ENCODE results near the gene GJA5. TPM values are rescaled to one million over a fixed set of nuclear protein-coding genes. Genes with fewer than 3 reads are reported as not detected.

GJA5 gene
- total RNA-seq, 4 donors from 2014 or later, result 3.6 to 5.7 (median 4.3) TPM

GRCh38 chr1:147721716-147722115 lies 38.7 kb downstream of the GJA5 start:
- Histone ChIP-seq H3K27ac (no peak overlapping the region), H3K4me1 (peaks cover 0 to 1% of the 10 kb centered on the region in 2 donors), H3K4me3 (replicated peaks in 1 of 3) (no peak overlapping the region), H3K36me3 (no peaks in the 10 kb centered on the region), H3K9me3 (no peaks in the 10 kb centered on the region), H3K27me3 (no peaks in the 10 kb centered on the region)
- intact Hi-C loops (cut with DNase I), result loop anchor here (2.0 kb wide), 1 partner anchor 169 kb away; no protein-coding TSS in a partner anchor
- no peak for DNase-seq
- WGBS, 2 donors, result 56 to 79% methylated on average over 1 of the region's 1 CpG
- TF ChIP-seq CTCF (IDR thresholded peaks at IDR 0.05) (no peak), POLR2A (IDR thresholded peaks at IDR 0.05) (no peak)

GRCh38 chr1:147720557-147720956 lies 39.8 kb downstream of the GJA5 start:
- Histone ChIP-seq H3K4me3 (replicated peaks in 1 of 3) (no peak overlapping the region), H3K27me3 (no peaks in the 10 kb centered on the region), H3K9me3 (no peaks in the 10 kb centered on the region), H3K27ac (no peak overlapping the region), H3K36me3 (no peaks in the 10 kb centered on the region), H3K4me1 (peaks cover 0 to 7% of the 10 kb centered on the region in 2 donors)
- intact Hi-C loops (cut with DNase I), result no loop called here
- DNase-seq, result no peak
- no peak for TF ChIP-seq CTCF (IDR thresholded peaks at IDR 0.05)
- no peak for TF ChIP-seq POLR2A (IDR thresholded peaks at IDR 0.05)
- 87 to 92% methylated on average over 4 of the region's 4 CpGs for WGBS, 2 donors

- intact Hi-C loops (cut with DNase I), result no loop called here
- Histone ChIP-seq H3K9me3 (no peaks in the 10 kb centered on the region), H3K27me3 (no peaks in the 10 kb centered on the region), H3K4me3 (replicated peaks in 1 of 3) (no peak overlapping the region), H3K27ac (no peak overlapping the region), H3K4me1 (peaks cover 0 to 7% of the 10 kb centered on the region in 2 donors), H3K36me3 (no peaks in the 10 kb centered on the region)
- DNase-seq, result no peak
- no peak for TF ChIP-seq POLR2A (IDR thresholded peaks at IDR 0.05)
- no peak for TF ChIP-seq CTCF (IDR thresholded peaks at IDR 0.05)
- 82 to 86% methylated on average over 7 of the region's 7 CpGs for WGBS, 2 donors
Measured at GRCh38 chr1:147719711-147720225, 40.6 kb downstream of the GJA5 start.

- no peak for TF ChIP-seq CTCF (IDR thresholded peaks at IDR 0.05)
- TF ChIP-seq POLR2A (IDR thresholded peaks at IDR 0.05), result no peak
- no peaks in the 10 kb centered on the region for H3K9me3 ChIP-seq
- no peak overlapping the region for H3K27ac ChIP-seq
- no peaks in the 10 kb centered on the region for H3K36me3 ChIP-seq
- no peaks in the 10 kb centered on the region for H3K27me3 ChIP-seq
- H3K4me3 ChIP-seq (replicated peaks in 1 of 3), result no peak overlapping the region
- intact Hi-C loops (cut with DNase I), result no loop called here
- 86 to 87% methylated on average over 7 of the region's 7 CpGs for WGBS, 2 donors
- peaks cover 0 to 7% of the 10 kb centered on the region in 2 donors for H3K4me1 ChIP-seq
- DNase-seq, result no peak
Measured at GRCh38 chr1:147719029-147719698, 41.2 kb downstream of the GJA5 start.

DNA sequence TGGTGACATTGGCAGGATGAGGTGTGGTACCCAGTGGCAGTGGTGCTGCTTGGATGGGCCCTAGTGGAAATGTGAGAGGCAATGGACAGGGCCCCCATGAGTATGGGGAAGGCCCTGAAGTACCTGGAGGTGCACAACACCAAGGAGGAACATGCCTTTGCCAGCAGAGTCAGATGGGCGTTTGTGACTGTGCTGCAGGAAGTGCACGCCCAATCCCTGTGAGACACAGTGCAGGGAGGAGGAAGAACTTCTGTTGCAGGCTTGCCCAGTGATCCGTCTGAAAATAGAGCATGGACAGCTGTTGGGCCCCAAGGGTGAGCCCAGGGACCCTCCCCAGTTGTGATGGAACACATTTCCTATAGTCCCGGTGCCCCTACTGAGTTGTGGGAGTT lies 42.7 kb downstream of the GJA5 start:
- no peak for TF ChIP-seq CTCF (IDR thresholded peaks at IDR 0.05)
- no peak for TF ChIP-seq POLR2A (IDR thresholded peaks at IDR 0.05)
- H3K4me1 ChIP-seq, result peaks cover 0 to 7% of the 10 kb centered on the region in 2 donors
- intact Hi-C loops (cut with DNase I), result no loop called here
- DNase-seq, result no peak
- H3K36me3 ChIP-seq, result no peaks in the 10 kb centered on the region
- H3K27ac ChIP-seq, result no peak overlapping the region
- no peaks in the 10 kb centered on the region for H3K9me3 ChIP-seq
- no peak overlapping the region for H3K4me3 ChIP-seq (replicated peaks in 1 of 3)
- WGBS, 2 donors, result 60 to 80% methylated on average over 4 of the region's 4 CpGs
- H3K27me3 ChIP-seq, result no peaks in the 10 kb centered on the region
